Subcutaneous adipose tissue (tissue), 4 donors: Measurements from ENCODE around the gene ADCY6. TPM values are rescaled to one million over a fixed set of nuclear protein-coding genes. Genes with fewer than 3 reads are reported as not detected.

Experiments
- CTCF ChIP-seq: fragments of 450-650 bp; IDR thresholded peaks from one replicate; pipeline ENCODE4 v1.5.1; 2016; ENCODE audit warnings: low read depth, mild to moderate bottlenecking, control low read depth, antibody characterized with exemption, moderate library complexity
- total RNA-seq, 4 donors: library from RNA; depleted of rRNA; stranded (reverse); fragments of >200 nt; gene quantifications; one replicate each; pipeline ENCODE4 v1.1.0, GENCODE V29; 2016

ADCY6 gene
- 100 to 1,000 TPM in 1 of 4 donors, 10 to 100 TPM in 3; 30.8 to 144 (median 55.9) TPM for total RNA-seq

- no peak for TF ChIP-seq CTCF
Measured at GRCh38 chr12:48788854-48789775, at the start of gene ADCY6. ADCY6 (minus strand) TSS chr12:48789089; CDS start chr12:48783434, 5,655 bp downstream.

- no peak for TF ChIP-seq CTCF
Measured at GRCh38 chr12:48838048-48838447, 49.2 kb upstream of the ADCY6 start.

GRCh38 chr12:48832321-48833060 is 43.6 kb upstream of the ADCY6 start:
- TF ChIP-seq CTCF: no peak

DNA sequence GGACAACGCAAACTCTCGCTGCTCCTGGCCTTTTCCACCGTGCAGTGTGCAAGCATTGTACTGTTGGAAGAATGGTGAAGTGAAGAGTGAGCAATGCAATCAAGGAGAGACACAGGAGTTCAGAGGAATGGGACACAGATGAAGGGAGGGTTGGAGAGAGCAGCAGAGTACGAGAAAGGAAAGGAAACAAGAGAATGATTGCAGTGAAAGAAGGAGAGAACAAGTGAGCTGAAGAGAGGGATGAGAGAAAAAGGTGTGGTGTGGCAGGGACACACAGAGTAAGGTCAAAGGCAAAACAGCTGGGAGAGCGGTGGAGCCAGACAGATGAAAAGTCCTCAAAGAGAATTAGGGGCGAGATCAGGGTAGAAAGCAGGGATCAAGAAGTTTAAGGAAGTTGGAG is 42.4 kb upstream of the ADCY6 start:
- no peak for TF ChIP-seq CTCF

GRCh38 chr12:48828841-48829575 is 40.1 kb upstream of the ADCY6 start:
- no peak for TF ChIP-seq CTCF

- no peak for TF ChIP-seq CTCF
Measured at GRCh38 chr12:48828293-48828692, 39.4 kb upstream of the ADCY6 start.
